Hypothalamus (tissue), 51 donors: Measurements from ENCODE around the gene PRDM16.

ENCODE experiments used
- DNase-seq, 51 donors: peaks; one replicate each; lab custom pipeline; 2025; lab: John Stamatoyannopoulos, UW

Gene PRDM16

DNA sequence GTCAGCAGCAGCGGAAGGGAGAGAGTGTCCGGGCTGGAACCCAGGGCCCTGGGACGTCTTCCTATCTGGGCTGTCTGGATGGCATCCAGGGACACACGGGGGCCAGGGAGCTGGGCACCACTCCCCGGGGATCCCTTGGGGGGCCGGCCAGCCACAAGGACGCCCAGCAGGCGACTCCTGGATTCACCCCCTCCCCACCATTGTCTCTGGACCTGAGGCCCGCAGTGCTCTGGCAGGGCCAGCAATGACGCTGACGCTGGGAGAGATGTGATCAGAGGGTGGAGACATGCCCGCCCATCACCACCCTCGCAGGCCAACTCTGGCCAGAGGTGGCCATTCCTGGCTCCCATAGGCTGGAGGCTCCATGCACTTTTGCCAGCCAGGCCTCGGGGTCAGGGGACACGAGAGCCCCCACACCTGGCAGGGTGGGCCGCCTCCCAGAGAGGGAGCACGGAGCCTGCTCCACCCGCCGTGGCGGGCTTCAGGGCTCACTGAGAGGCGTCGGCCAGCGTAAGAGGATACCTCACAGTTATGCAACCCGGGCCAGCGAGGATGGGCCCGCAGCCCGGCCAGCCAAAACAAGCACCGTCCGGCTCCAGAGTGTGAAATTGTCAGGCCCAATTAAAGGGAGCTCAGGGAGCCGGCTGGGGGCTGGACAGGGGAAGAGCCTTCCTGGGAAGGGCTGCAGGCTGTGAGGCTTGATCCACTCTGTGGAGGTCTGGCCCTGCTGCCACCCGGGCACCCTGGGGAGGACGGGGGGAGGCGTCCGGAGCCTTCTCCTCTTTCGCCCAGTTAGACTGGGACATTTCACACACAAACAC is 37.4 kb upstream of the PRDM16 start:
- DNase-seq, result peak in 13 of 51 donors; percentile 20 to 82 (median 40)

DNA sequence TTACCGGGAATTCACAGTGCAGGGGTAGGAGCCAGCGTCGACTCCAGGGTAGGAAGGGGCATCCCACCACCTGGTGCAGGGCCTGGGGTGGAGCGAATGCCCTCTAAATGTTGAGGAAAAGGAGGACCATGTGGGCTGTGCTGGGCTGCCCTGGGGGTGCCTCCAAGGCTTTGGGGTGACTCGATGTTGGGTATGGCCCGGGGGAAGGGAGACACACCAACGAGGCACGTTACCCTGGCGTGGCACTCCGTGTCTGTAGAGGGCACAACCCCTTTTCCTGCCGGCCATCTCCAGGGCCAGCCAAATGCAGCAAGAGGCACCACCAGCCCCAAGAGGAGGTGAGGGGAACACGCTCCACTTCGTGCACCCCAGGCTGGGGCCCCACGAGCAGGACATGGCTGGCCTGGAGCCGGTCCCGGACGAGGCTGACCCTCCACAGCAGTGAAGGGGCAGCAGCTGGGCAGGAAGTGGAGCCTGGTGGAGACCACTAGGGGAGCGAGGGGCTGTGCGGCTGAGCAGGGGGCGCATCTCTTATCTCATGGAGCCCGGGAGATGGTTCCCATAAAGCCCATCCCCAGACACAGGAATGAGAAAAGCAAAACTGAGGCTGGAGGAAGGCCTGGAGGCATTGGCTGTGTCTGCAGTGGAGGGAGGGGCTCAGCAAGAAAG is 36.5 kb upstream of the PRDM16 start:
- DNase-seq, result no peak

DNA sequence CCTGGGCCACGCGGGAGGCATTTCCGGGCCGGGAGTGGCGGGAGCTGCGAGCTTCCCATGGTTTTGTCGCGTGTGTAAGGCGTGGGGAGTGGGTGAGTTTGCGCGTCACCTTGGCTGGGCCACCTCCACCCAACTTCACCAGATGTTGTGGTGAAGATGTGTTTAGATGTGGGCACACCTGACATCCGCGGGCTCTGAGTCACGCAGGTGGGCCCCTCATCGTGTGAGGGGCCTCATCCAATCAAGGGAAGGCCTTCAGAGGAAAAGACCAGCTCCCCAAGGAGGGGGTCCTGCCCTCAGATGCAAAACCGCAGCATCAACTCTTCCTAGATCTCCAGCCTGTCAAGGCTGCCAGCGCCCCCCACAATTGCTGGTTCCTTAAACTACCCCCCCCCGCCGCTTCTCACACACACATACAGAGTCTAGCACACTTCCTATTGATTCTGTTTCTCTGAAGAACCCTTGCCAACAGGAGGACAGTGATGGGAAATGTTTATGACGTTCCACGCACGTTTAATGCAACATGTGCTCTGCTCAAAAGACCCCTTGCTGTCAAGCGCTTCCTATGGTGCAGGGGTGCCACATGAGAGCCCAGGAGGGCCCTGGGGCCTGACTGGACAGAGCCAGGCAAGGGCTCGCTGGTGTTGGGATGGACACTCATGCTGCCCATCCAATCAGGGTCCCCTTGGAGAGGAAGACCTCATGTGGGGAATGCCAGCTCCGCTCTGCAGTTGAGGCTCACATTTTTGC is 35.8 kb upstream of the PRDM16 start:
- DNase-seq, result no peak

DNA sequence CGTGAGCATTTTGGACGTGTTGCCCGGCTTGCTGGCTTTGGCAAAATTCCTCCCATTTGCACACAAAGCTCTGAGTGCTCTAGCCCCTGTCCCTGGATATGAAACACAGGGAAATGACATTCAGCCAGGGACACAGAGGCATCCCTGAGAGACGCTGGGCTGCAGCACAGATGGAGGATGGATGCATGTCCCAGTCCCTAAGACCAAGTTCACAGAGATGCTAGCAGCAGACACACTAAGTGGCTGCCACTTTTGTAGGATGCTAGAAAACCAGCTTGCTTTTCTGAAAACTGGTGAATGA is 35.3 kb upstream of the PRDM16 start:
- no peak for DNase-seq

DNA sequence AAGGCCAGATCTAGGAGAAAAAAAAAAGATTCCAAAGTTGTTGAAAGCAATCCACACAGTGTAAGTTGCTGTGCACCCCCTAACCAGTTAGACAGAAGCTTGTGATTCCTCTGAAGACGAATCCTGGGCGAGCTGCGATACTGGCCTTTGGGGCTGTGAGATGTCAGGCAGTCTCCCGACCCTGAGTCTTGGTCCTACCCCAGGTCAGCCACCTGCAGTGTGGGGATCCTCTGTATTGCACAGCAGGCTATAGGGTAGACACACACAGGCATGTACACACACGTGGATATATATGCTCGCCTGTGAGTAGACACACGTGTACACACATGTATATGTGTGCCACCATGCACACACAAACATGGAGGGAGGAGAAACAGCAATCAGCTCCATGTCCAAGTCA is 34.8 kb upstream of the PRDM16 start:
- no peak for DNase-seq

DNA sequence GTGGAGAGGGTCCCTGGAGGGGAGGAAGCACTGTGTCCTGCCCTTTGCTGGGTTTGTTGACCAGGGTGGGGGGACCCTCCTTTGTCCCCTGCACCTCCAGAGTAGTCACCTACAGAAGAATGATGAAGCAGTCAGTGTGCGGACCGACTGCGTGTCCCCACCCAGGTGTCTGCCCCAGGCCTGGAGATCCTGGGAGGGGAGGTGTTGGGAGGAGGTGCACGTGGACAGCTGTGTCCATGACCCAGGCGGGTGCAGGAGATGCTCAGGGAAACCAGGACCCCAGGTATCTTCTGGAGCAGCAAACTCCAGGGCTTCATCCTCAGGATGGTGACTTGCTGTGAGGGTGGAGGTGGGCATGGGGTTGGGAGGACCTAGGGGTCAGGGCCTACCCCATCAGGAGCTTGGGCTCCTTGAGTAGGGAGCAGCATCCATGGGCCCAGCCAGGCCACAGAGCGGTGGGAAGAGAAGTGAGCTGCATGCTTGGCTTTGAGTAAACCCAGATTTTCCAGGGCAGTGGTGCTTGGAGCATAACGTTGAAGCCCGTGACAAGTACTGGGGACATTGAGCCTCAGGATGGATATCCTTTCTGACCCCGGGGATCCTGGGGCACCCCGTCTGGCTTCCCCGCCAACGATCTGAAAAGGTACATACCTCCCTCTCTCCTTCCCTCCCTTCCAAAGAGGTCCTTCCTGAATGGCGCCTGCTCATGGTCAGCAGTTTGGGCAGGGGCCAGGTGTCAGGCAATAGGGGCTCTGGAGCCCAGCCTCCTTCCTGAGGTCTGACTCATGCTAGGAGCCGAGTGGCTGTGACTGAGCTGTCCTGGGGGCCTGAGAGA is 34.1 kb upstream of the PRDM16 start:
- peak in 3 of 51 donors; percentile 7 to 52 (median 40) for DNase-seq

DNA sequence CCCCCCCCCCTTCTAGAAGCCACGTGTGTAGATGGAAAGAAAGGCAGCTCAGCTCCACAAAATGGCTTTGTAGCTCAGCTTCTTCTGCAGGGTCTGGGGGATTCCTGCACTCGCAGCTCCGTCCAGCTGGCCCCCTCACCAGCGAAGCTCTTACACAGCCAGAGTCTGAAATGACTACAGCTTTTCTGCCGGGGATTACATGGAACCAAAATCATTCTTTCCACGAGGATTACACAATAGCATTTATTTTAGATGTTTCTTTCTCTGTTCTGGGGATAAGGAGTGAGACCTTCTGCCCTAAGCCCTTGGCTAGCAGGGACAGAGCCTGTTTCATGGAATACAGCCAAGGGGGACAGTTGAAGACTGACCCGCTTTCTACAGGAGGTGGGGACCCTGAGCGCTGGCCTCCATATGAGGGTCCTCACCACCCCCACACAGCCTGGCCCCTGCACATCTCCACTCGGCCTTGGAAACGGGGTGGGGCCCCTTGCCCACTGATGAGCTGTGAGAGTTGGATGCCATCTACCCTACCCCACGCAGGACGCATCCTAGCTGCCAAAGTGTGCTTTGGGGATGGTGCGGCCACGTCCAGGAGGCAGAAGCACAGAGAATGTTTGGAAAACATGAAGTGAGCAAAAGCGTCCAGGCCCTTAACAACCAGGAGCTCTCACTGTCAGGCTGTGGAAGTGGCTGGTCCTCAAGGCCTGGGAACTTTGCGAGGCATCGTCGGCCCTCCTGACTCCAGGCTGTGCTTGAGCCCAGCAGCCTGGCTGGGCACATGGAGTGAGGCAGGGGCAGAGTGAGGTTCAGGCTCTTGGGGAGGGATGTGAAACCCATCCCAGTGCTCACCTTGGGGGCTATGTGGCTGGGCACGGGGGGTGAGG is 33.2 kb upstream of the PRDM16 start:
- DNase-seq, result no peak

DNA sequence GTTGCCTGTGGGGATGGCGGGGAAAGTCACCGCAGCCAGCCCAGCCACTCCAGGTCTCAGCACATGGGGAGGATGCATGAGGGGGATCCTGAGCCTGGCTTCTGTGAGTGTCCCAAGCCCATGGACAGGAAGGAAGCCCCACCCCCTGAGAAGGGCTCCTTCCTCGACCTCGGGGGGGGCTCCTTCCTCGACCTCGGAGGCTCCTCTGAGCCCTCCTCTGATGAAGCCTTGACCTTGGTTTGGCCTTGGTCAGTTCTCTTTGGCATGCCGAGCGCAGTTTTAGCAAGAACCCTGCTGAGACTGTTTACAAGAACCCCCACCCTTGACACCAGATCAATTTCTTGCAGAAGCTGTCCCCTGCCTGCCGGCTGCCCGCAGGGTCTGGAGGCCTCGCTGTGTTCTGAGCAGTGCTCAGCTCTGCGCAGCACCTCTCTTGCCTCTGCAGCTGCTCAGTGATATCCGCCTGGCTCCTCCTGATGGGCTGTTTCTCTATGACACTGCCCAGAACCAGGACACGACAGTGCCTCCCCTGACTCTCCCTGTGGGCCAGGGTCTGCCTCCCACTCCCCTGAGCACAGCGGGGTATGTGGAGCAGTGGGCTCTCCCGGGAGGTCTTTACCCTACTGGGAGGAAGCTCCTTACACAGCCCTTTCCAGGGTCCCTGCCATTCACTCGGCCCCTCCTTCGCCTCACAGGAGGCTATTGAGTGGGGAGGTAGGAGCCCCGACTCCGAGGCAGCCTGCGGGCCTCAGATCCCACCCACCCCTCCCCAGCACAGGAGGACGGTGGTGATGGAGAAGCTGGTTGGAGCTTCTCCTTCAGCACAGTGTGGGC is 32.3 kb upstream of the PRDM16 start:
- DNase-seq, result no peak

DNA sequence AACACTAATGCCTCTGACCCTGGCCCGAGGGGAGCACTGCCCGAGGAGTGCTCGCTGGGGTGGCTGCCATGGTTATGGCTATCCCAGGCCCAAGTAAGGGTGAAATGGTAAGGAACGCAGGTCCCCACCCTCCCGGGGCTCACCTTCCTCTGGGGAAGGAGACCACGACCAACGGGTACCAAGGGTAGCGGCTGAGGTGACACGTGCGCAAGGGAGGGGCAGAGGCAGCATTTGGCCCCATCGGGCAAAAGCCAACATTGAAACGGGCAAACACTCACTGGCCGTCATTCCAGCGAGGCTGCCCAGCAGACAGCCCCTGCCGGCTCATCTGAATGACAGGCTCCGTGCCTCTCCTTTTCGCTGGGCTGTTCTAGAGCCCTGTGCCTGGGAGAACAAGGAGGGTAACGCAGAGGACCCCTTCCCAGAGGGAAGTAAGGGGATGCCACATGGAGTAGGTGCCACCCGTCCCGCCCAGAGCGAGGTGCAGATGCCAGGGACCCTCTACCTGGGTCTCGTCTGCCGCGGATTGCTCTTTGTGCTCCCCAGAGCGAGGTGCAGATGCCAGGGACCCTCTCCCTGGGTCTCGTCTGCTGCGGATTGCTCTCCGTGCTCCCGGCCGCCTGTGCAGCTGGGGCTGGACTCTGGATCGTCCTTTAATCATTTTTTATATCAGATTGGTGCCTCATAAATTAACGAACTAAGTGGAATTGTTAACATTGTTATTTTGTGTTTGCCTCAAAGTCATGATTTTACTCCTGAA is 31.5 kb upstream of the PRDM16 start:
- DNase-seq, result no peak

DNA sequence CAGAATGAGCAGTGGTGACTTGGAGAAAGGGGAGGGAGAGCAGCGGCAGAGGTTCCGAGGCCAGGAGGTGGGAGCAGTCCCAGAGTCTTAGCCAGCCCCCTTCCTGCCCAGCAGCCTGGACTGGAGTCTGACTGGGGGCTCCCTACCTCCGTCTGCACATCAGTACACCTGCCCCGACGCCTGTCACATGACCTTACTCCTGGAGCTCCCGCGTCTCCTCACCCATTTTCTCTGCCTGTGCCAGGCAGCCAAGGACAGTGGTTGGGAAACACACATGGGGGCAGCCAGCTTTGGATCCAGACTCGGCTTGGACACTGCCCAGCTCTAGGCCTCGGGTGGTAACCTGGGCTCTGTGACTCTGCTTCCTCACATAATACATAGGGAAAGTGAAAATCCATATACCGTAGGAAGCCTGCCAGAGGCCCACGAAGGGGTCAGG is 30.9 kb upstream of the PRDM16 start:
- no peak for DNase-seq

DNA sequence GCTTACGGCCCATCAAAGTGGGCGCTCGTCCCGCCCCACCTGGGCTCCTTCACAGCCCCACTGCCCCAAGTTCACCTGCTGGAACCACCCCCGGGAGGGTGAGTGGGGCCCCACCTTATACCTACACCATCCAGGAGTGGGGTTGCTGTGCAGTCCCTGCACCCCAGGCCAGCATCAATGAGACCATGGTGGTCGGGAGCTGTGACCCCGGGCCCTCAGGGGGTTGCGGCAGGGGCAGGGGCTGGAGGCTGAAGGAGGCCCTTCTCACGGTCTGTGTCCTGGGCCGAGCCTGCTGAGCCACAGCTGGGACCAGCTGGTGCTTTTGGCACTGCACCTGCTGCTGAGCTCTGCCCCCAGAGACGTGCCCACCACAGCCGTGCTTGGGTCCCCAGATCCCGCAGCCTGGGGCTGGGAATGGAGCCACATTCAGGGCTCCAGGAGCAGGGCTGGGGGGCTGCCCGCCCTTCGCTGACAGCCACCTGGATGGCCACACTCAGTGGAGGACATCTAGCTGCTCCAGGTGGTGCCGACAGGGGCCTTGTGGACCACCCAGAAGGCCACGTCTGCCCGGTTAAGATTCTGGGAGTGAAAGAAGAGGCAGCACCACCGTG is 30.3 kb upstream of the PRDM16 start:
- no peak for DNase-seq

DNA sequence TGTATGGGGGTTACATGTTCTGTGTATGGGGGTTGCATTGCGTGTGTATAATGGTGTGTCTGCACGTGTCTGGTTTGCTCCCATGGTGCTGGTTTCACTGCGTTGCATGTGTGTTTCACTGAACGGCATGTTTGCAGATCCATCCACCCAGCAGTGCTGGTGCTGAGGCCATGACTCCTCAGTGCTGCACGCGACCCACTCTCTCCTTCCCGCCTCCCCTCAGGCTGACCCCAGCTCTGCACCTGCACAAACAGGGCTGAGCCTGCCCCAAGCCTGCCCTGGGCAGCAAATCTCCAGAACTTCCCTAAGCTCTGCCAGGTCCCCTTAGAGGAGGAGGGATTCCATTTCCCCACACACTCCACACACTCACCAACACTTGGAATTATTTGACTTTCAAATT is 29.0 kb upstream of the PRDM16 start:
- DNase-seq, result no peak

DNA sequence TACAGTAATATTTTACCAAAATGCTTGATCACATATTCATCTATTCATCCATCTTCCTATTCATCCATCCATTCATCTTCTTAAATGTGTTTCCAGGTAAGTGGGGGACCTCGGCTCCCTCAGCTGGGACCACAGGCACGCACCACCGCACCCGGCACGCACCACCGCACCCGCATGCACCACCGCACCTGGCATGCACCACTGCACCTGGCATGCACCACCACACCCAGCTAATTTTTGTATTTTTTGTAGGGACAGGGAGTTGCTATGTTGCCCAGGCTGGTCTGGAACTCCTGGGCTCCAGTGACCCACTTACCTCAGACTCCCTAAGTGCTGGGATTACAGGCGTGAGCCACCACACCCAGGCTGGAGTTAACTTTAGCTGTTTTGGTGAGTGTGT is 26.5 kb upstream of the PRDM16 start:
- no peak for DNase-seq

DNA sequence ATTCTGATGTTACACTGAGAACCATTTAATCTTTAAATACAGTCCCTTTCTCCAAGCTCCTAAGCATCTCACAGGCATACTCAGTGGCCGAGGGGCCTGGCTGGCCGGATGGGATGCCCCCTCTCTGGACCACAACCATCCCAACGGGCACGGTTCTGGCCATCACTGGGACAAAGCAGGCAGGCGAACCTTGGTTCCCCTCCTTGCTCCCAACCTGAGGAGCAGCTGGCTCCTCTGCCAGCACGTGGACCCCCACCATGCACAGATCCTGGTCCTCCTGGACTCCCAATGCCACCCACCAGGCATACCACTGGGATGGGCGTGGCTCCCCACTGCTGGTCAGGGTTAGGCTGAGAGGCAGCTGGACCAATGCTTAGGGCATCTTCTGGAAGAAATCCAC is 19.8 kb upstream of the PRDM16 start:
- DNase-seq, result no peak

DNA sequence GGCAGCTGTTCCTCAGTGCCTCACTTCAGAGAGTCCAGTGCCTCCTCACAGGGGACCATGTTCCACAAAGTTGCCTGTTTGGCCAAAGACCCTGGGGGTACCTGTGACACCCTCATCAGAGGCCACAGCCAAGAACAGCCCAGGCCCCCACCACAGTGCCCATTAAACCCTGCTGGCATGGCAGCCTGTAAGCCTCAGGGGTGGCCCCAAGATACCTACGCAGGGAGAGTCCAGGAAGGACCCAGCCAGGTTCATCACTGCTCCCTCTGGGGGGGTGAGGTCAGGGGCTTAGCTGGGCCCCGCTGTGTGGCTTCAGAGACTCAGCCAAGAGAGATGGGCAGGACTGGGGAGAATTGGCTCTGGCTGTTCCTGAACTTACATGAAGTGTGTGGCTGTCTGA is 19.1 kb upstream of the PRDM16 start:
- DNase-seq, result no peak

DNA sequence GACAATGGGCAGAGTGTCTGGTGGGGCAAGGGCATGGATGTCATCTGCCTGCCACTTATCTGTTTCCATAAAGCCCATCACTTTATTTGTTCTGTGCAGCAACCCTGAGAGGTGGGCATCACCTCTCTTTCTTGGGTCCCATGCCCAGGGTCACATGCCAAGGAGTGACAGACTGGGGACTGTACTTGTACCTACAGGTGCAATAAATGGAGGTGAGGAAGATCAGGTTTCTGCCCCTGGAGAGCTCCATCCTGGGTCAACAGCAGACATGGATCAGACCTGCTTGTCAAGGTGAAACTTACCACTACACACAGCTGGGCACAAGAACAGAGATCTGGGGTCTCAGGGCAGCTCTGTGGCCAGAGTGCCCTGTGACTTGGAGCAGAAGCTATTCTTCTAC is 18.4 kb upstream of the PRDM16 start:
- no peak for DNase-seq
